HG02970 (cell line): Measurements from ENCODE around the gene IFITM10.

Experiments
- ATAC-seq: cut with Tn5 transposase; IDR thresholded peaks from one replicate; pipeline ENCODE4 v1.9.1; 2021; ENCODE audit warnings: mild to moderate bottlenecking, moderate library complexity, moderate number of reproducible peaks; ENCODE audit not compliant: unreplicated experiment, low FRiP score

Gene IFITM10

GRCh38 chr11:1750481-1750839, at the start of gene IFITM10:
TSS of gene IFITM10 (minus strand) at chr11:1750595. CDS start at chr11:1750442, 153 bp downstream.
- no peak for ATAC-seq

GRCh38 chr11:1797391-1798125, 47.2 kb upstream of the IFITM10 start:
- ATAC-seq, result no peak

DNA sequence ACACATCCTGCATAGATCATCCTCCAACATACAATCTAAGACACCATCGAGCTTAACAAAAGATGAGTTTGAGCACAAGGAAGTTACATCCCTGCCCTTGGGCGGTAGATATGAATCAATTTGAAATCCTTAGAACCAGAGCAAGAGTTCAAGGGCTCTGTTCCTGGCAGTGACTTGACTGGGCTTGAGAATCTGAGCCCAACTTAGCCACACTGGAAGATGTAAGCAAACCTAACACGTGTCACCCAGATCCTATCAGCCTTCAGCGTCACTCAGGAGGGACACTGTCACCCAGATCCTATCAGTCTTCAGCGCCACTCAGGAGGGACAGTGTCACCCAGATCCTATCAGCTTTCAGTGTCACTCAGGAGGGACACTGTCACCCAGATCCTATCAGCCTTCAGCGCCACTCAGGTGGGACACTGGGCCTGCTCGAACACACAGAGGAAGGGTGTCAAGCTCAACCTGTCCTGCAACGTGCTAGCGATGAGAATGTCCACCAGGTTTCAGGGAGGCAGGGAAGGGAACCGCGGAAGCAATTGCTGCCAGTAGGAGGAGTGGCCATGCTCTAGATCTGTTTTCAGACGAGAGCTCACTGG, 46.1 kb upstream of the IFITM10 start:
- no peak for ATAC-seq

DNA sequence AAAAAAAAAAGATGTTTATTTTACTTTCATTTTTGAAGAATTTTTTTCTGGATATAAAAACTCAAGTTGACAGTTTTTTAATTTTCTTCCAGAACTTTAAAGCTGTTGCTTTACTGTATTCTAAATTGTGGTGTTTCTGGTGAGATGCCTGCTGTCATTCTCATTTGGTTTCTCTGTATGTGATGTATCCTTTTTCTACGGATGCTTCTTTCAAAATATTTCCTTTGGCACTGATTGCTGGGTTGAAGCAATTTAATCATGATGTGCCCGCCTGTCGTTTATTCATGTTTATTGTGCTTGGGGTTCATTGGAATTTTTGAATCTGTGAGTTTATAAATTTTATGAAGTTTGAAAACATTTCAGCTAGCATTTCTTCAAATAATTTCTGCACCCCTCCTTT, 42.7 kb upstream of the IFITM10 start:
- no peak for ATAC-seq

GRCh38 chr11:1792461-1792860, 42.1 kb upstream of the IFITM10 start:
- no peak for ATAC-seq

- ATAC-seq, result no peak
Observed at GRCh38 chr11:1791912-1792311, 41.5 kb upstream of the IFITM10 start.

GRCh38 chr11:1786466-1786865, 36.1 kb upstream of the IFITM10 start:
- no peak for ATAC-seq

DNA sequence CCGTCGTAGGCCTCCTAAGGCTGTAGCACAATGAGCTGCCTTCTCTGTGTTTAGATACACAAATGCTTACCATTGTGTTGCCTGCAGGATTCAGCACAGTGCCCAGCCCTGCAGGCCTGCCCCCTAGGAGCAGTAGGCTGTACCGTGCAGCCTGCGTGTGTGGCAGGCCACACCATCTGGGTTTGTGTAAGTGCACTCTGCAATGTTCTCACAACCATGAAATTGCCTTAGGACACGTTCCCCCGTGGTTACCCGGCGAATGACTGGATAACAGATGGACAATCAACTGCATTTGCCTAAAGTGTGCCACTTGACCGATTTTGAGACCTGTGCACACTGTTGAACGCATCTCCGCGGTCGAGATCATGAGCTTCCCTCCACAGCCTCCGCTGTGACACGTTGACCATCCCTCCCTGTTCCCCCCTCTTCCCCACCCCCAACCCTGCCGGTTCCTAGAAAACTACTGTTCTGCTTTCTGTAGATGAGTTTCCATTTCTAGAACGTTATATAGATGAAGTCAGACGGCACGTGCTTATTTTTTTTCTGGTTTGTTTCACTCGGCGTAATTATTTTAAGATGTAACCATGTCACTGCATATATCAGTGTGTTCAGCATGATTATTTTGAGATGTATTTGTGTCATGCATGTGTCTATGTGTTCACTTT, 35.5 kb upstream of the IFITM10 start:
- ATAC-seq, result no peak

GRCh38 chr11:1784761-1785650, 34.6 kb upstream of the IFITM10 start:
- ATAC-seq, result no peak

- ATAC-seq, result no peak
Observed at GRCh38 chr11:1783725-1784529, 33.5 kb upstream of the IFITM10 start.

DNA sequence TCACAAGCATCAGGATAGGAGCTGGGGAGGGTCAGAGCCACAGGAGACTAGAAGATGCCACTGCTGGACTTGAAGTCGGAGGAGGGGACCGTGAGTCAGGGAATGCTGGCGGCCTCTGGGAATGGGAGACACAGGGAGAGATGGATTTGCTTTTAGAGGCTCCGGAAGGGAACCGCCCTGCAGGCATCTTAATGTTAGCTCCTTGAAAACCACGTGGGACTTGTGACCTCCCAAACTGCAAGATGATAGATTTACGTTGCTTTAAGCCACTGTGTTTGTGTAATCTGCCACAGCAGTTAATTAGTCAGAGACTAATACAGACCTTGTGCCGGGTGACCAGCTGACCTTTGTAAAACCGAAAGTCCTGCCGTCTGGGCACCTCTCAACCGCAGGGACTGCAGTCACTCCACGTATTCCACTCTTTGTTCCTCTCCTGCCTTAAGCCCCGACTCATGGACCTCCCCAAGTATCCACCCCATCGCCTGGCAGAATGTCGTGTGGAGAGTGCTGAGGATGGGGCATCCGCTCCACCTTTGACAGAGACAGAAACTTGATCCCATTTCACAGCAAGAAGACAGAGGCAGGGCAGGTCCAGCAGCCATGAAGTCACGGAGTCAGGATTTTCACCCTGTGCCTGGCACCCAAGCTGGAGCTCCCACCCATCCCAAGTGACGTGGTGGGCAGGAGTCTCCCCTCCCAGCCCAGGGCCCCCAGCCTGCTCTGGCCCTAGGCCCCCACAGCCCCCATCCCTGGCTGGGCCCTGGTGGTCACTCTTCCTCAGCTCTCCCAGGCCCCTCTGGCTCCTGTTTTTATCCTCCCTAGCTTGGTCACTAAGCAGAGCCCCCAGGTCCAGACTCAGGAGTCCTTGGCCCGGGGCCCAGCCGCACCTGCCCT, 32.7 kb upstream of the IFITM10 start:
- ATAC-seq, result no peak

DNA sequence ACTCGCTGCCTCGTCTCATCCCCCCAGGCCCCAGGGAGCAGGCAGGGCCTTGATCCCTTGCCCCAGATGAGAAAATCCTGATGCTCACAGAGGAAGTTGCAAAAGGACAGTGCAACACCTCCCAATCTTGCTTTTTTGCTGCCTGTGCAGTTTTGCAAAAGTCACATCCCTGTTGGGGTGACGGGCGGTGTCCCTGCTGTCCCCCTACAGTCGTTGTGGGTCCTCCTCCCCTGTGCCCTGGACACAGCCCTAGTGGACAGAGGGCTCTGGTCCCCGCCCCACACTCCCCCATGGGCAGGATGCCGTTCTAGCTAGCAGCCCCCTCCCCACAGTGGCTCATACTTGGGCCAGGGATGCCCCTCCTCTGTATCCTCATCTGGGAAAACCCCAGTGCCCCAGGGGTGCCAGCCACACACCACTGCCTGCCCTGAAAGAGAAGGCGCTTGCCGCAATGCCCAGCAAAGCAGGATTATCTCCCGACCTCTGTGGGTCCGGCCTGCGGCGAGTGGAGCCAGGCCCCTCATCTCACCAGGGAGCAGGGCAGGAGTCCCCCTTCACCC, 31.7 kb upstream of the IFITM10 start:
- no peak for ATAC-seq

GRCh38 chr11:1781593-1781975, 31.2 kb upstream of the IFITM10 start:
- ATAC-seq, result no peak

GRCh38 chr11:1780700-1781592, 30.6 kb upstream of the IFITM10 start:
- no peak for ATAC-seq

GRCh38 chr11:1779806-1780699, 29.7 kb upstream of the IFITM10 start:
- ATAC-seq, result no peak

DNA sequence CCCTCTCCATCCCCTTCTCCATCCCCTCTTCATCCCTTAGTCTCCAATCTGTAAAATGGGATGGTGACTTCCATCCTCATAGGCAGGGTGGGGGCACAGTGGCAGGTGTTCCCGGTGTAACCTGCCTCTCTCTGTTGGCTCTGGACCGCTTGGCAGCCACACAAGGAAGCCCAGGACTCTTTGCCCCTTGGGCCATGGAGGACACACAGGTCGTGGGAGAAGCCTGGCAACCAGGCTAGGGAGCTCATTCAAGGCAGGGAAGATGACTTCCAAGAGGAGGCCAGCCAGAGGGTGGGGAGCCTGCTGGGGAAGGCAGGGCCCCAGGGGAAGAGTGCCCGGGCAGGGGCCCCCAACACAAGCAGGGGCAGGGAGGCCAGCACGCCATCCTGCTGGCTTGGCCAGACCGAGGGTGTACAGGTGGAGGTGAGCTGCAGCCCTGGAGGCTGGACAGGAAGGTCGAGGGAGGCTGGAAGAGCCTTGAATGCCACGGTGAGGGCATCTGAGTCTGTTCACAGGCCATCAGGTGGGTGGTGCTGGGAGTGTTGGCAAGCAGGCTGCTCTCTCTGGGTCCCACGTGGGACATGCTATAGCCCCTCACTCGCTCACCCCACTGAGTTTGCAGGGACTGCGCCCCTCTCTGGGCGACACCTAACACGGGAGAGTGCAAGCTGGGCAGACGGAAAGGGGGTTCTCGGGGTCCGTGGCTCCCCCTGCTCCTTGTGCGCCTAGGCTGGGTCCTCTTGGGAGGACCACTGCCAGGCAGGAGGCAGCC, 28.8 kb upstream of the IFITM10 start:
- ATAC-seq, result no peak
